A549 (cell line): ENCODE data around the gene GRK1.

Experiments used
- BHLHE40 ChIP-seq: IDR thresholded peaks from 2 replicates; pipeline ENCODE4 v1.6.1; 2012; ENCODE audit warnings: low read depth, low read length, inconsistent platforms
- CEBPB ChIP-seq, 2 experiments: fragments of >200 bp in 1 of 2; sonication (Bioruptor Twin) in 1 of 2; formaldehyde crosslinking in 1 of 2; IDR thresholded peaks; 2 replicates each; pipeline ENCODE4 v1.6.1; 2012 to 2016
- EP300 ChIP-seq, 2 experiments: fragments of >200 bp; sonication (Bioruptor Twin); formaldehyde crosslinking; IDR thresholded peaks; 2 replicates in 1 of 2; 3 replicates in 1 of 2; pipeline ENCODE4 v1.6.1; 2016 to 2017
- ESRRA ChIP-seq: fragments of 150-350 bp; IDR thresholded peaks from 2 replicates; pipeline ENCODE4 v1.6.1; 2014; ENCODE audit warnings: mild to moderate bottlenecking, low read length, borderline replicate concordance
- NPAS2 ChIP-seq: fragments of 250-450 bp; sonication (Bioruptor Pico); IDR thresholded peaks from 2 replicates; pipeline ENCODE4 v1.8.0; 2022; ENCODE audit warnings: mild to moderate bottlenecking, moderate library complexity, borderline replicate concordance
- POLR2A ChIP-seq: IDR thresholded peaks from 2 replicates; pipeline ENCODE4 v1.6.1; 2012; ENCODE audit warnings: mild to moderate bottlenecking, low read length
- RFX5 ChIP-seq: fragments of 450-650 bp; IDR thresholded peaks from 2 replicates; pipeline ENCODE4 v1.7.1; 2014; ENCODE audit warnings: antibody characterized with exemption, mild to moderate bottlenecking, moderate library complexity
- TF ChIP-seq, protein P1 (sequence below): fragments of >200 bp; sonication (Bioruptor Twin); formaldehyde crosslinking; IDR thresholded peaks from 3 replicates; pipeline ENCODE4 v1.5.1; 2016

GRCh38 chr13:113628291-113629270, 38.4 kb upstream of the GRK1 start:
- no peak for TF ChIP-seq EP300 (IDR thresholded peaks at IDR 0.05)
- TF ChIP-seq, protein P1, sequence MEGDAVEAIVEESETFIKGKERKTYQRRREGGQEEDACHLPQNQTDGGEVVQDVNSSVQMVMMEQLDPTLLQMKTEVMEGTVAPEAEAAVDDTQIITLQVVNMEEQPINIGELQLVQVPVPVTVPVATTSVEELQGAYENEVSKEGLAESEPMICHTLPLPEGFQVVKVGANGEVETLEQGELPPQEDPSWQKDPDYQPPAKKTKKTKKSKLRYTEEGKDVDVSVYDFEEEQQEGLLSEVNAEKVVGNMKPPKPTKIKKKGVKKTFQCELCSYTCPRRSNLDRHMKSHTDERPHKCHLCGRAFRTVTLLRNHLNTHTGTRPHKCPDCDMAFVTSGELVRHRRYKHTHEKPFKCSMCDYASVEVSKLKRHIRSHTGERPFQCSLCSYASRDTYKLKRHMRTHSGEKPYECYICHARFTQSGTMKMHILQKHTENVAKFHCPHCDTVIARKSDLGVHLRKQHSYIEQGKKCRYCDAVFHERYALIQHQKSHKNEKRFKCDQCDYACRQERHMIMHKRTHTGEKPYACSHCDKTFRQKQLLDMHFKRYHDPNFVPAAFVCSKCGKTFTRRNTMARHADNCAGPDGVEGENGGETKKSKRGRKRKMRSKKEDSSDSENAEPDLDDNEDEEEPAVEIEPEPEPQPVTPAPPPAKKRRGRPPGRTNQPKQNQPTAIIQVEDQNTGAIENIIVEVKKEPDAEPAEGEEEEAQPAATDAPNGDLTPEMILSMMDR, result no peak
- TF ChIP-seq ESRRA, result no peak
- TF ChIP-seq POLR2A, result no peak
- no peak for TF ChIP-seq NPAS2 (CRISPR knock-in tag)
- no peak for TF ChIP-seq CEBPB (IDR thresholded peaks at IDR 0.05)
- no peak for TF ChIP-seq RFX5
- no peak for TF ChIP-seq BHLHE40
